NCI-H2171 treated with DMSO at 0.1 percent for 48 hours (cell line): Measurements from ENCODE around the gene DYNLT4.
A peak's percentile ranks its signal among the peaks of the same experiment; 100 is the strongest.
"Not testable (repeated sequence)": the region's sequence is repeated elsewhere in the genome, so short reads cannot be mapped to it uniquely, and the experiment has no call there.

Experiments used
- DNase-seq: peaks from one replicate; lab custom pipeline; 2025; lab: John Stamatoyannopoulos, UW

DYNLT4 gene

DNA sequence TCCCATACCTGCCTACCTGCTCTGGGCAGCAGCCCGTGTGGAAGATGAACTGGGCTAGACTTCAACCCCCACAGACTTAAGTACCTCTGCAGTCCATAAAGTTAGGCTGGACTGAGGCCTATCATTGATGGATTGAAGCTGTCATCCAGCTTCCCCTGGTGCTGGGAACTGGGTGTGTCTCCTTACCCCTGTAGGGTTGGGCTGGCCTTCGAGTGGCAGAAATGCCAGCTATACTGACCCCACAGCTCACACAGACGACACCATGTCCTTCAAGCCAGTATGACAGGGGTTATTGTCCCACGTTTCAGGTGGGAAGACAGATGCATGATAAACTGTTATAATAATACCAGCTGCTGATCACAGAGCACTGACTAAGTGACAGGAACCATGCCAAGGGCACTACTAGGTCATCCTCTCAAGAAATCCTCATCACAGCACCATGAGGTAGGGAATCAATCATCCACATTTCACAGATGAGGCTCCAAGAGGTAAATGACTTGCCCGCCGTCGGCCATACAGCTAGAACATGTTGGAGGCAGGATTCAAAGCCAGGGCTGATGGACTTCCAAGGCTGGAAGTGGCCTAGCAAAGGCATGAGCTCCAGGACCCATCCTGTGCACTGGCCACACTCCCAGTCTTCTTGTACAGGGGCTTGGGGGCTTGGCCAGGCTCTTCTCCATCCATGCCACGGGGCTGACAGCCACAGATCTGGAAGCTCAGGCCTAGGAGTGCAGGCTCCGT lies 18.9 kb downstream of the DYNLT4 start, which contains the start of gene BEST4:
Gene BEST4, minus strand, starts transcription at position 51 of the 741 bp plus-strand sequence. CDS start 465 bp downstream, outside the sequence.
- DNase-seq: no peak

DNA sequence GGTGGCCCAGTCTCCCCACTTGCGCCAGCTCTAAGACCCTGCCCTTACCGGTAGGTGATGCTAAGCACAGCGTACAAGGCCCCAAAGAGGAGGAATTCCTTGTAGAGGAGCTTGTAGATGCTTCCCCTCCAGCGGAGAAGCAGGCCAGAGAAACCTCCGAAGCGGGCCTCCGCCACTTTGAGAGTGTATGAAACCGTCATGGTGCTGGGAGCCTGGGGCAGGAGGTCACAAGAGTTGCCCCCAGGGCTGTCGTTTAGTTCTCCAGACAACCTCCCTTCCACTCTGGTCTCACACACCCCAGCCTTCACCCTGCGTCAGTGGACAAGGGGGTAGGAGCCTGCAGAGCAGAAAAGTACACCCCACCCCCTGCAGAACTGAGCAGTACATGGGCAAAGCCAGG lies 19.6 kb downstream of the DYNLT4 start:
- DNase-seq: no peak

DNA sequence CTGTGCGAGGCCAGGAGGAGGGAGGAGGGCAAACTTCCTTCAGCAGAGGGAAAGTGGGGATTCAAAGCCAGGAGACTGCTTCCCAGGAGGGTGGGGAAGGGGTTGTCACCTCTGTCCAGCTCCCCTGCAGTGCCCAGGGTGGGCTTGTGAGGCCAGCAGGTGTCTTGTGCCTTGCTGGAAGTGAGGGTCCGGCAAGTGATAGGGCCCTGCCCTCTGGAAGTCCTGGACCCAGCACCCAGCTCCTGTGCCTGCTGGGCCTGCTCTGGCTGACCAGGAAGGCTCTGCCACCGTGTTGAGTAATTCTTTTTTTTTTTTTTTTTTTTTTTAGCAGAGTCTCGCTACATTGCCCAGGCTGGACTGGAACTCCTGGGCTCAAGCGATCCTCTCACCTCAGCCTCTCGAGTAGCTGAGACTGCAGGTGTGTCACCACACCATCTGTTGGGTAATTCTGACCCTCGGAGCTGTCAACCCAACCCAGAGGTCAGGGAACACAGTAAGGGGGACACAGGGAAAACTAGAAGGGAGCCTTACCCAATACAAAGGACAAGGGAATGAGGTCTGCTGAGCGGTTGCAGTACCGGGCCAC lies 20.2 kb downstream of the DYNLT4 start:
- DNase-seq: no peak

DNA sequence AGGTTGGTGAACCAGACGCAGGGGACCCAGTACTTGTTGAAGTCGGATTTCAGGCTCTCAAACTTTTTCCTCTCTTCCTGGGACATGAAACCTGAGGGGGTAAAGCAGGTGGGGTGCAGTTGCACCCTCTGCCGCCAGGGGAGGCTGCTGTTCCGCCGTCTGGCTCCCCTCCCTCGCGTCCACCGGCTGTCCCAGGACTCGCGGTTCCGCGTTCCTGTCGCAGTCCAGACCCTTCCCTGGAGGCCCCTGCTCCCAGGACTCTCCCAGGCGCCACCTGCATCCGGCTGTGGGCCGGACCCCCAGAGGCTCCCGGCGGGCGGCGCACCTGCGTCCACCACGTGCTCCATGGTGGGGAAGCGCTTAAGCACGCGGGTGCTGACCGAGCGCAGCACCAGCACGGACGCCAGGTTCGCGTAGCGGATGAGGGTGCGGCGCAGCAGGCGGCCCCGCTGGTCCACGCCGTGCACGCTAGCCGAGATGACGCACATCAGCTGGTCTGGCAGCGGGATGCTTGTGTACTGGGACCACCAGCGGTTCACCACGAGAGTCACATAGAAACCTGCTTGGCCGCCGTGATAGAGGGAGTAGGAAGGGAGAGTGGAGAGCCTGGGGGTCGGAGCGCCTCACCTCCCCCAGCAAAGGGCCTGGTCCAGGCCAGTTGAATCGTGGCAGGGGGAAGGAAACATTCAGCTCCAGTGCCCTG lies 20.9 kb downstream of the DYNLT4 start:
- DNase-seq: no peak

DNA sequence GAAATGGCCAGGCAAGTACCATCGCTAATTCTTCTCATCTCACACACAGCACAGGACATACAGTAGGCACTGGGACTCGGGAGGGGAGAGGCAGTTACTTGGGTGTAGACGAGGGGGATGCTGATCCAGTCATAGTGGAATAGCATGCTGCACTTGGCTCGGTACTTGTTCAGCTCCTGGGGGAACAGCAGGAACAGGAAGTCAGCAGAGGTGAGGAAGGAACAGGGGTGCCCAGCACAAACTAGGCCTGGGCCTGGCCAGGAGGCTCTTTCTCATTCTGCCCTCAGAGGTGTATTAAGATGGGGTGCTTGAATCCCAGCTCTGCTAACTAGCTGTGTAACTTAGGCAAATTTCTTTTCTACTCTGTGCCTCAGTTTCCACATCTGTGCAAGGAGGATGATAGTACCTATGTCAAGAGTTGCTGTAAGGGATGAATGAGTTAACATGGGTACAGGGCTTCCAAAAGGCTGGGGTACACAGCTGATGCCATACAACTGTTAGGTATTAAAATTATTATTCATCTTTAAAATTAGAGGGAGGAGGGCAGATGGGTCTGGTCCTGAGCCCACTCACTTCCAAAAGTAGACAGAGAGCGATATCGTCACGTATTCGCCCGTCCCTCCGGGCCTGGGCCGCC lies 21.5 kb downstream of the DYNLT4 start:
- DNase-seq: no peak

DNA sequence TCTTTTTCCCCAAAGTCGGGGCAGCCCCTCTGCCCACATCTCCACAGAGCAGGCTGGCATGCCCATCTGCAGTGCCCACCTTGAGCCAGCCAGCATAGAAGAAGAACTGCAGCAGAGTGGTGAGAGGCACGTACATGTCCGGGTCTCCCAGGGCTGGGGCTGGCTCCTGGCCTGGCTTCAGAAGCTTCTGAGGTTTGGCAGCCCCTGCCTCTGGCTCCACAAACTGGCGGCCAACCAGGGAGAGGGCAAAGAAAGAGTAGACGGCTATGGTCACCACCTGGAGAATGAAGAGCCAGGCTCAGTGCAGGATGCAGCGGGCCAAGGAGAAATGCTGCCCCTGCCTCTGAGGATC lies 22.1 kb downstream of the DYNLT4 start:
- no peak for DNase-seq

DNA sequence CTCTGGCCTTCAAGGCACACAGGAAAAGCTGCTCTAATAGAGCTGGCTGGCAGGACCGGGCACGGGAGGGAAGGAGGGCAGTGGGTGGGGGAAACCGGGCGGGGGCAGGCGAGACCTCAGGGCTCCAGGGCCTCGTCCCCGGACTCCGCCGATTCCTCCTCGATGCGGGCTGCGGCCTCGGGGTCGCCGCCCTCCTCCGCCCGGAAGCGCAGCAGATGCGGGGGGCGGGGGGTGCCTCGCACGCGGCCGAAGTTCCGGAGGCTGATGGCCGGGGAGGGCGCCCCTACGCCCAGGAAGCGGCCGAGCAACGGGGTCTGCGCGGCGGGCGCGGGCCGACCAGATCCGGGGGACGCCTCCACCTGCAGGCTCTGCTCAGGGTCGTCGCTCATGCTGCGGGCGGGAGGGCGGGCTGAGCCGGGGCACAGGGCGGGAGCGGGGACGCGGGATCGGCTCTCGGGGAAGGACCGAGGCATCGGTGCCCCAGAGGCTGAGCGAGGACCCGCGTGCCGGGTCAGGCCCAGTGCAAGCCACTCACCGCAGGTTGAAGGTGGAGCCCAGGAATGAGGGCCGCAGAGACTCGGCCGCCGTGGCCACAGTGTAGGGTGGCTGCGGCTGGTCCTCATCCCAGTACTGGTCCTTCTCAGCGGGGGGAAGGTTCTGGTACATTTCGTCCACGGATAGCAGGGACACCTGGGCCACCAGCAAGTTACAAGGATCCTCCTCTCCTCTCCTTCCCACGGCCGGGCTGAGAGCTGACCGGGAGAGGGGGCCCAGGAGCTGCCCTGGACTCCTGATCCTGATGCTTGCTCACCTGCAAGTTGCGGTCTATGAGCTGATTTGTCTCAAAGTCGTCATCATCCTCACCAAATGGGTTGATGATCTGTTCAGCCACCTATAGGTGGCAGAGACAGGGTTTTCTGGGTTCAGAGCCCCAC lies 22.8 kb downstream of the DYNLT4 start:
- no peak for DNase-seq

DNA sequence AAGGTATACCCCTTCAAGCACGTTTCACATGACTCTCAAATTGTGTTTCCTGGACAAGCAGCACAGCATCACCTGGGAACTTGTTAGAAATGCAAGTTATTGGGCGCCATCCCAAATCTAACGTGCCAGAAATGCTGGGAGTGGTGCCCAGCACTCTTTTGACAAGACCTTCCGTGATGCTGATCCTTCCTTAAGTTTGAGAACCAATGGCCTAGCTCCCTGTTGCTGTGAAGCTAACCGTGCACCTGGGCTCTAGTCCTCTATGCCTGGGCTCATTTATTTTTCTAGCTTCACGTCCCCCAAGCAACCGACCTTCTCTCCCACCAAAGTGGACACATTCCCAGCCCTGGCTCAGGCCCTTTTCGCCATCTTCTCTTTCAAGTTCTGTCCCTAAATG lies 23.5 kb downstream of the DYNLT4 start:
- no peak for DNase-seq

DNA sequence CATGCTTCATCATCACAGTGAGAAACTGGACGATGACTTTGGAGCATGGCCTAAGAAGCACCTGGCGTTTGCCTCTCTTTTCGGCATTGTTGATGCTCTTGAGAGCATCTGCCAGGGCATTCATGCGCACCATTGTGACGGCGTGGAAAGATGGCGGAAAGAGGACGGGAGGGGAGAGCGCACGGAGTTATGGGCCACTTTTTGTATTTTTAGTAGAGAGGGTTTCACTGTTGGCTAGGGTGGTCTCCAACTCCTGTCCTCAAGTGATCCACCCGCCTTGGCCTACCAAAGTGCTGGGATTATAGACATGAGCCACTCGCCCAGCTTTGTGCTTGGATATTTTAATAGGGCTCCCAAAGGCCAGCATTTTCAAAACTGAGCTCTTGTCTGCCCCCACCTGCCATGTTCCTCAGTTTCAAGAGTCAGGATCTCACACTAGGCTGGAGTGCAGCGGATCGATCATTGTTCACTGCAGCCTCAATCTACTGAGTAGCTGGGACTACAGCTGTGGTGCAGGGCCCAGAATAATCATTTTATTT lies 26.5 kb downstream of the DYNLT4 start:
- no peak for DNase-seq

DNA sequence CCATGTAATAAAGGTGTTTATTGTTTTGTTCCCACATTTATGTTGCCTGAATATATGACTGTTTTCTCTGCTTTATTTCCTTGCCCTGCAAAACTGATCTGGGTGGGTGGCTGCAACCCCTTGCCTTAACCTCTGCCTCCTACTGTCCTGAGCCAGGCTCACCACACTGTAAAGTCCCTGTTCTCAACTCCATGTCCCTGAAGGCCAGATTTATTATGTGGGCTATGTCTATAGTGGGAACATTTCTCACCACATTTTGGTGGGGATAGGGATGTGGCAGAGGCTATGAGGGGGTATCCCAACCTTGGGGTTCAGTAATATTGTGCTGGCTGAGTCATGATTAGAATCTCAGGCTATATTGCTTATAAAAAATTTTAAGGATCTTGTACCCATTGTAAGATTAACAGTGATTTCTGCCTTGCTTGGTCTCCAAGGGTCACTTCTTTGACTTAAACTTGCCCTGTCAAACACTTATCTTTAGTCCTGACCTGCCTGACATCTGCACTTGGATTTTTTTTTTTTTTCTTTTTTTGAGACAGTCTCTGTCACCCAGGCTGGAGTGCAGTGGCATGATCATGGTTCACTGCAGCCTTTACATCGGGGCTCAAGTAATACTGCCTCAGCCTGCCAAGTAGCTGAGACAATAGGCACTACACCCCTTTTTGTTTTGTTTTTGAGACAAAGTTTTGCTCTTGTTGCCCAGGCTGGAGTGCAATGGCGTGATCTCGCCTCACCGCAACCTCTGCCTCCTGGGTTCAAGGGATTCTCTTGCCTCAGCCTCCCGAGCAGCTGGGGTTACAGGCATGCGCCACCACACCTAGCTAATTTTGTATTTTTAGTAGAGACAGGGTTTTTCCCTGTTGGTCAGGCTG lies 28.2 kb downstream of the DYNLT4 start:
- DNase-seq: no peak

DNA sequence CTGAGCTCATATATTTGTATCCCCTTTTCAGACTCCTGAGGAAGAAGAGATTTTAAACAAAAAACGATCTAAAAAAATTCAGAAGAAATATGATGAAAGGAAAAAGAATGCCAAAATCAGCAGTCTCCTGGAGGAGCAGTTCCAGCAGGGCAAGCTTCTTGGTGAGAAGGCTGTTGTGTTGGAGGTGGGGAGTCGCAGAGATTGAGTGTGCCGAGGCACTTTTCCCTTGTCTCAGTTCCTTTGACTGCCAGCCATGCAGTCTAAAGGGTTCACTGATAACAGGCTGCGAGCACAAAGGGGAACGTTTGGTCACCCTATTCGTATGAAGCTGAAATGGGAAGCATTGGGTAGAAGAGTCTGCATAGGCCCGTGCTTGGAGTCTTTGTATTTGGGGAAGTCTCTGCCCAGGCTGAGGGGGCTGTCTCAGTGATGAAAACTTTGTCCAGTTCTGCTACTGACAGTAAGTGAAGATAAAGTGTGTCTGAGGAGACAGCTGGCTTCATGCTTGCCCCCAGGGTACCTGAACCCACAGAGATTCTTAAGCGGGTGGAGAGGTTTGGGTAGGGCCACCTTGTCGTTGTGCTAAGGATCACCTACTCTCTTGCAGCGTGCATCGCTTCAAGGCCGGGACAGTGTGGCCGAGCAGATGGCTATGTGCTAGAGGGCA lies 29.0 kb downstream of the DYNLT4 start:
- DNase-seq: no peak

DNA sequence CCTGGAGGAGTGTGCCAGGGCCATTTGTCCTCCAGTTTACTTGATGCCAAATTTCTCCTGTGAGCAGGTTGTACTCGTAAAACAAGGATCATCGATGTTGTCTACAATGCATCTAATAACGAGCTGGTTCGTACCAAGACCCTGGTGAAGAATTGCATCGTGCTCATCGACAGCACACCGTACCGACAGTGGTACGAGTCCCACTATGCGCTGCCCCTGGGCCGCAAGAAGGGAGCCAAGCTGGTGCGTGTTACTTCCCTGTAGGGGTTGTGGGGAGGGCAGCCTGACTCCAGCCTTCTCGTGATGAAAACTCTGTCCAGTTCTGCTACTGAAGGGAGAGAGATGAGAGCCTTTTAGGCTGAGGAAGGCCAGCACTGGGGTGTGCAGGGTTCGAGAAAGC lies 29.6 kb downstream of the DYNLT4 start:
- no peak for DNase-seq

DNA sequence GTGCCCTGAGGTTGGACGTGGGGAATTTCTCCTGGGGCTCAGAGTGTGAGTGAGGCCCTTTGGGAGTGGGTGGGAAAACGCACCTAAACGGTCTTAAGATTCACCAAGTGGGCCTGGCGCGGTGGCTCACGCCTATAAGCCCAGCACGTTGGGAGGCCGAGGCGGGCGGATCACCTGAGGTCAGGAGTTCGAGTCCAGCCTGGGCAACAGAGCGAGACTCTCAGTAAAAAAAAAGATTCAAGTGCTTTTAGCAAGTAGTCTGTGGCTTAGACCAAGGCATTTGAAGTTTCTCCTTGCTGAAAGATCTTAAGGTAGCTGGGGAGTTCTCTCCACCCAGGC lies 30.5 kb downstream of the DYNLT4 start:
- DNase-seq: no peak

DNA sequence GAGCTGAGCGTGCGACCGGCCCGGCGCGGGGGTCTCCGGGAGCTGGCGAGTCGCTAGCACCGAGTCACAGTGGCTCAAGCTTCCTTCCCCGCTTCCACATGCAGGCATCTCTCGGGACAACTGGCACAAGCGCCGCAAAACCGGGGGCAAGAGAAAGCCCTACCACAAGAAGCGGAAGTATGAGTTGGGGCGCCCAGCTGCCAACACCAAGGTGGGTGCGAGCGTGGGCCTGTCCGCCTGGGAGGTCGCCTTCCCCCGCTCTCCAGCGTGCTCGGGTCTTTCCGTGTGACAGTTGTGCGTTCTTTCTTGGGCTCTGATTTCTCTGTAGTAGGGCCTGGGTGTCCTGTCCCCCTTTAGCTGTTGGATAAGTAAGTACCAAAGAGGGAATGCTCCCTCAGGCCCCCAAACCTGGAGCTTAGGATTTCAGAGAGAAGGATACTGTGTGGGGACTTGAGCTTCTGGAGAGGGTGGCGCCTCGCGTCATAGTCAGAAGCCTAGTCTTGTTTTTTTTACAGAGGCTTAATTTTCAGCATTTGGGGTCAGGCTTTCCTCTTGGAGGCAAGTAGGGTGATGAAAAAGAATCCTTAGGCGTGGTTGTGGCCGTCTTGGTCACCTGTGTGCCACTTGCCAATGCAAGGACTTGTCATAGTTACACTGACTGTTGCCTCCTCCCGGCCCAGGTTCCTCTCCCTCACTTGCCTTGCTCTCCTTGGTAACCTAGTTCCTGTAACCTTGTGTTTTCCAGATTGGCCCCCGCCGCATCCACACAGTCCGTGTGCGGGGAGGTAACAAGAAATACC lies 31.0 kb downstream of the DYNLT4 start:
- DNase-seq: no peak

DNA sequence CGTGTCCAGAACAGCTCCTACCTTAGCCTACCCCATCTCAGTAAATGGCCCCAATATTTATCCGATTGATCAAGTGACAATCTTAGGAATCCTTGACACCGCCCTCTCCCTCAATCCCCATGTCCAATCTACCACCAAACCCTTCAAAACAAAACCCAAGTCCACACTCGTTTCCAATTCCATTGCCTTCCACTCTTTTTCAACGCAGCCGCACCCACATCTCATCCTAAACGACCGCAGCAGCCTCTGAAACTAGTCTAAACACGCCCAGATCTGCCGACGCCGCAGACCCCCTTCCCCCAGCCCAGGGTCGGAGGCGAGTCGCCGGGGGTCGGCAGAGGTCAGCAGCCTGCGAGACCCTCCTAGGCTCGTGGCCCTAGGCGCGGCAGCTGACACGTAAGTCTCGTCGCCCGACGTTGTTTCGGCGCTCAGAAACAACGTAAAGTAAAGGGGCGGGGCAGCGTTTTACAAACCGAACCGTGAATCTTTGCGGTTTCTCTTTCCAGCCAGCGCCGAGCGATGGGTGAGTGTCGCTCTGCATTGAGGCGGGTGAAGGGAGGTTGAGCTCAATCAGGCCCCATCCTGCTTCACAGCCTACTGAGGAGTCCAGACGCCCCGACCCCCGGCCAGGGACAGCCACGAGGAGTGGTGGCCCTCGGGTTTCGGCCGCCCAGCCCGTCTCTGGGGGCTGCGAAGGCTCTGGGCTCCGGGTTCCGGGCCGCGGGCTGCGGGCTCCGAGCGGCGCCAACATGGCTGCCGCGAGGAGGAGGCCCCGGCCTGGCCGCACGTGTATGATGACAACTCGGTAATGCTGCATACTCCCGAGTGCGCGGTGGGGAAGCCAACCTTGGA lies 31.8 kb downstream of the DYNLT4 start, which contains the start of gene RPS8:
Gene RPS8, plus strand, starts transcription at position 463 of the 852 bp plus-strand sequence. Its CDS starts 57 bp downstream, at position 520.
- DNase-seq: peak; percentile 94

DNA sequence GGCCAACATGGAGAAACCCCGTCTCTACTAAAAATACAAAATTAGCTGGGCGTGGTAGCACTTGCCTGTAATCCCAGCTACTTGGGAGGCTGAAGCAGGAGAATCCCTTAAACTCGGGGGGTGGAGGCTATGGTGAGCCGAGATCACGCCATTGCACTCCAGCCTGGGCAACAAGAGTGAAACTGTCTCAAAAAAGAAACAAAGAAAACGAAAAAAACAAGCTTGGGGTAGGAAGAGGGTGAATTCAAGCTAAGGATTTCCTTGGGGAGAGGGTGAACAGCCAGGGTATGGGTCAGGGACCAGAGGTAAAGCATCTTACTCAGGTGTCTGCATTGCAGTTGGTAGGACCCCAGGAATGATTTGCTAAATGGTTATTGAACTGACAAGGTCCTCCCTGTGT lies 40.7 kb downstream of the DYNLT4 start:
- DNase-seq: not testable (repeated sequence)

DNA sequence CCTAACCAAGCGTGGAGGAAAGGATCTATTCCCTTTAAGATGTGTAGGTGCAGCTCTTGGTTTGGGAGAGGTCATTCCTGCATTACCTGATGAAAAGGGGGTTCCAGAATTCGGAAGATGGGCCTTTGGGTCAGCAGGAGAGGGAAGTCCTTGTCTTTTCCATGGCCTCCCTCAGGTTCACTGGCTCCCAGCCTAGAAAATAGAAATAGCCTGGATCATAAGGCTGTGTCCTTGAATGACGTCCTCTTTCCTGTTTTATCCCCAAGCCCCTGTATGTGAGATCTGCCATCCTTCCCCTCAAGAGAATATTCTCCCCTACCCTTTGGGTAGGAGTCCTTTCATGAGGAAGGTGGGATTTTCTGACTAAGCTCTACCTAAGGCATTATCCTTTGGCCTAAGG lies 46.3 kb downstream of the DYNLT4 start:
- no peak for DNase-seq

DNA sequence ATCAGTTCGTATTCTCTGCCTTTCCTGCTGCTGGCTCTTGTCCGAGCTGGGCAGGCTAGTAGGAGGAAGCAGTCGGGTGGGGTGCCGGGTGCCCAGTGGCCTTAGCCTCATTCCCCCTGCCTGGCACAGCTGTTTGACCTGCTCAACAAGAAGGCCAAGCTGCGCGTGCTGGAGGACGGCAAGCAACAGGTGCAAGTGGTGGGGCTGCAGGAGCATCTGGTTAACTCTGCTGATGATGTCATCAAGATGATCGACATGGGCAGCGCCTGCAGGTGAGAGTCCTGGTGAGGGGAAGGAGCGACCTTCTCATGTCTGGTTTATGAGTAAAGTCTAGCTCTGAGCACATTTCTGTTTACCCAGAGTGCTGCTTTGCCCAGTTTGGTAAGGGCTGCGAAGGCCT lies 48.1 kb downstream of the DYNLT4 start:
- no peak for DNase-seq
